GM12878 (cell line): ENCODE results near the gene SOST. TPM values are rescaled to one million over a fixed set of nuclear protein-coding genes. Genes with fewer than 3 reads are reported as not detected.

ENCODE experiments used
- polyA plus RNA-seq, 11 experiments: library from polyadenylated mRNA; depleted of rRNA in 4 of 11; unstranded in 6 of 11; stranded (reverse) in 5 of 11; fragments of >200 nt; fragmentation: Nextera tagmentation in 4 of 11; fragmentation: Illumina TruSeq in 1 of 11; extraction: Ambion mirVana in 4 of 11; extraction: Trizol in 1 of 11; gene quantifications; 1 replicate in 1 of 11; 2 replicates in 10 of 11; pipeline versions ENCODE4 v1.2.1 to v1.2.3, GENCODE V29; 2011 to 2016; ENCODE audit warnings: inconsistent platforms in 2 of 11, missing spikeins in 2 of 11, low read depth in 1 of 11
- total RNA-seq, 4 experiments: library from RNA; depleted of rRNA in 3 of 4; stranded (reverse); fragments of >200 nt in 3 of 4; fragmentation: Illumina TruSeq in 1 of 4; extraction: Trizol in 1 of 4; gene quantifications; 2 replicates each; pipeline versions ENCODE4 v1.2.1 to v1.2.3, GENCODE V29; 2013 to 2021

Gene SOST
- total and polyA plus RNA-seq, 10 of the 15 experiments (the other 5 are each of a cell fraction or from before 2014, with no cell fraction given): not detected

Other genes starting within 250 kb of the SOST start
Only the 7 nearest of the 10 such genes appear.
- gene MEOX1, start 96.9 kb downstream of the SOST start, total RNA-seq (2014; rRNA removed): 0.34 and 0.60 TPM in 2 replicates
- 0.37 and 0.85 TPM in 2 replicates for gene MEOX1, start 96.9 kb downstream of the SOST start, total RNA-seq (2014; rRNA removed; fragmentation: Illumina TruSeq; extraction: Trizol)
- gene MEOX1, start 96.9 kb downstream of the SOST start, total RNA-seq (2021): 0.46 and 0.53 TPM in 2 replicates
- gene MEOX1, start 96.9 kb downstream of the SOST start, polyA plus RNA-seq (2011; rRNA removed): 7.5 and 9.4 TPM in 2 replicates
- gene MEOX1, start 96.9 kb downstream of the SOST start, polyA plus RNA-seq (2014; fragmentation: Illumina TruSeq; extraction: Trizol): 0.63 and 1.1 TPM in 2 replicates
- gene MEOX1, start 96.9 kb downstream of the SOST start, polyA plus RNA-seq (2014; fragmentation: Nextera tagmentation; extraction: Ambion mirVana): under 1 TPM; 0.19 to 0.24 TPM
- 0.44 and 0.45 TPM in 2 replicates for gene MEOX1, start 96.9 kb downstream of the SOST start, polyA plus RNA-seq (2014; rRNA removed)
- gene MEOX1, start 96.9 kb downstream of the SOST start, polyA plus RNA-seq (2016; fragmentation: Nextera tagmentation; extraction: Ambion mirVana): under 1 TPM; 0.25 to 0.72 TPM
- 4.1 and 4.8 TPM in 2 replicates for gene DUSP3, start 20.2 kb upstream of the SOST start, total RNA-seq (2014; rRNA removed)
- gene DUSP3, start 20.2 kb upstream of the SOST start, total RNA-seq (2014; rRNA removed; fragmentation: Illumina TruSeq; extraction: Trizol): 4.0 and 4.1 TPM in 2 replicates
- 4.6 and 5.3 TPM in 2 replicates for gene DUSP3, start 20.2 kb upstream of the SOST start, total RNA-seq (2021)
- gene DUSP3, start 20.2 kb upstream of the SOST start, polyA plus RNA-seq (2011; rRNA removed): 12.1 and 14.7 TPM in 2 replicates
- 3.7 and 4.6 TPM in 2 replicates for gene DUSP3, start 20.2 kb upstream of the SOST start, polyA plus RNA-seq (2014; fragmentation: Illumina TruSeq; extraction: Trizol)
- gene DUSP3, start 20.2 kb upstream of the SOST start, polyA plus RNA-seq (2014; fragmentation: Nextera tagmentation; extraction: Ambion mirVana): 1 to 10 TPM; 1.5 to 2.1 TPM
- gene DUSP3, start 20.2 kb upstream of the SOST start, polyA plus RNA-seq (2014; rRNA removed): 3.5 and 4.2 TPM in 2 replicates
- gene DUSP3, start 20.2 kb upstream of the SOST start, polyA plus RNA-seq (2016; fragmentation: Nextera tagmentation; extraction: Ambion mirVana): 1 to 10 TPM; 3.0 TPM
- not detected in 2 replicates for gene CFAP97D1, start 21.6 kb upstream of the SOST start, total RNA-seq (2014; rRNA removed)
- 0.05 TPM in 1 of 2 replicates, not detected in the other for gene CFAP97D1, start 21.6 kb upstream of the SOST start, total RNA-seq (2014; rRNA removed; fragmentation: Illumina TruSeq; extraction: Trizol)
- not detected in 2 replicates for gene CFAP97D1, start 21.6 kb upstream of the SOST start, total RNA-seq (2021)
- 0.03 TPM in 1 of 2 replicates, not detected in the other for gene CFAP97D1, start 21.6 kb upstream of the SOST start, polyA plus RNA-seq (2011; rRNA removed)
- 0.13 TPM in 1 of 2 replicates, not detected in the other for gene CFAP97D1, start 21.6 kb upstream of the SOST start, polyA plus RNA-seq (2014; fragmentation: Illumina TruSeq; extraction: Trizol)
- not detected for gene CFAP97D1, start 21.6 kb upstream of the SOST start, polyA plus RNA-seq (2014; fragmentation: Nextera tagmentation; extraction: Ambion mirVana)
- not detected in 2 replicates for gene CFAP97D1, start 21.6 kb upstream of the SOST start, polyA plus RNA-seq (2014; rRNA removed)
- gene CFAP97D1, start 21.6 kb upstream of the SOST start, polyA plus RNA-seq (2016; fragmentation: Nextera tagmentation; extraction: Ambion mirVana): not detected
- gene MPP3, start 74.4 kb upstream of the SOST start, total RNA-seq (2014; rRNA removed): not detected in 2 replicates
- not detected in 2 replicates for gene MPP3, start 74.4 kb upstream of the SOST start, total RNA-seq (2014; rRNA removed; fragmentation: Illumina TruSeq; extraction: Trizol)
- 0.13 TPM in 1 of 2 replicates, not detected in the other for gene MPP3, start 74.4 kb upstream of the SOST start, total RNA-seq (2021)
- not detected in 2 replicates for gene MPP3, start 74.4 kb upstream of the SOST start, polyA plus RNA-seq (2011; rRNA removed)
- gene MPP3, start 74.4 kb upstream of the SOST start, polyA plus RNA-seq (2014; fragmentation: Illumina TruSeq; extraction: Trizol): not detected in 2 replicates
- gene MPP3, start 74.4 kb upstream of the SOST start, polyA plus RNA-seq (2014; fragmentation: Nextera tagmentation; extraction: Ambion mirVana): not detected
- gene MPP3, start 74.4 kb upstream of the SOST start, polyA plus RNA-seq (2014; rRNA removed): not detected in 2 replicates
- not detected for gene MPP3, start 74.4 kb upstream of the SOST start, polyA plus RNA-seq (2016; fragmentation: Nextera tagmentation; extraction: Ambion mirVana)
- gene CD300LG, start 88.4 kb upstream of the SOST start, total RNA-seq (2014; rRNA removed): not detected in 2 replicates
- not detected in 2 replicates for gene CD300LG, start 88.4 kb upstream of the SOST start, total RNA-seq (2014; rRNA removed; fragmentation: Illumina TruSeq; extraction: Trizol)
- not detected in 2 replicates for gene CD300LG, start 88.4 kb upstream of the SOST start, total RNA-seq (2021)
- not detected in 2 replicates for gene CD300LG, start 88.4 kb upstream of the SOST start, polyA plus RNA-seq (2011; rRNA removed)
- gene CD300LG, start 88.4 kb upstream of the SOST start, polyA plus RNA-seq (2014; fragmentation: Illumina TruSeq; extraction: Trizol): not detected in 2 replicates
- gene CD300LG, start 88.4 kb upstream of the SOST start, polyA plus RNA-seq (2014; fragmentation: Nextera tagmentation; extraction: Ambion mirVana): not detected
- gene CD300LG, start 88.4 kb upstream of the SOST start, polyA plus RNA-seq (2014; rRNA removed): not detected in 2 replicates
- gene CD300LG, start 88.4 kb upstream of the SOST start, polyA plus RNA-seq (2016; fragmentation: Nextera tagmentation; extraction: Ambion mirVana): not detected
- 0.11 and 0.16 TPM in 2 replicates for gene MPP2, start 148.7 kb upstream of the SOST start, total RNA-seq (2014; rRNA removed)
- gene MPP2, start 148.7 kb upstream of the SOST start, total RNA-seq (2014; rRNA removed; fragmentation: Illumina TruSeq; extraction: Trizol): 0.14 and 0.18 TPM in 2 replicates
- 0.21 and 0.56 TPM in 2 replicates for gene MPP2, start 148.7 kb upstream of the SOST start, total RNA-seq (2021)
- gene MPP2, start 148.7 kb upstream of the SOST start, polyA plus RNA-seq (2011; rRNA removed): 0.07 and 0.23 TPM in 2 replicates
- gene MPP2, start 148.7 kb upstream of the SOST start, polyA plus RNA-seq (2014; fragmentation: Illumina TruSeq; extraction: Trizol): 0.22 TPM in 1 of 2 replicates, not detected in the other
- gene MPP2, start 148.7 kb upstream of the SOST start, polyA plus RNA-seq (2014; fragmentation: Nextera tagmentation; extraction: Ambion mirVana): under 1 TPM in 1 of 2 experiments, not detected in 1; 0.02 TPM
- 0.12 and 0.13 TPM in 2 replicates for gene MPP2, start 148.7 kb upstream of the SOST start, polyA plus RNA-seq (2014; rRNA removed)
- gene MPP2, start 148.7 kb upstream of the SOST start, polyA plus RNA-seq (2016; fragmentation: Nextera tagmentation; extraction: Ambion mirVana): under 1 TPM in 1 of 2 experiments, not detected in 1; 0.11 TPM
- not detected in 2 replicates for gene PPY, start 183.7 kb upstream of the SOST start, total RNA-seq (2014; rRNA removed)
- gene PPY, start 183.7 kb upstream of the SOST start, total RNA-seq (2014; rRNA removed; fragmentation: Illumina TruSeq; extraction: Trizol): not detected in 2 replicates
- gene PPY, start 183.7 kb upstream of the SOST start, total RNA-seq (2021): not detected in 2 replicates
- not detected in 2 replicates for gene PPY, start 183.7 kb upstream of the SOST start, polyA plus RNA-seq (2011; rRNA removed)
- gene PPY, start 183.7 kb upstream of the SOST start, polyA plus RNA-seq (2014; fragmentation: Illumina TruSeq; extraction: Trizol): not detected in 2 replicates
- gene PPY, start 183.7 kb upstream of the SOST start, polyA plus RNA-seq (2014; fragmentation: Nextera tagmentation; extraction: Ambion mirVana): not detected
- not detected in 2 replicates for gene PPY, start 183.7 kb upstream of the SOST start, polyA plus RNA-seq (2014; rRNA removed)
- gene PPY, start 183.7 kb upstream of the SOST start, polyA plus RNA-seq (2016; fragmentation: Nextera tagmentation; extraction: Ambion mirVana): under 1 TPM in 1 of 2 experiments, not detected in 1; 0.91 TPM